Body of pancreas (tissue), 4 donors: ENCODE measurements around the gene ECE2. TPM values are rescaled to one million over a fixed set of nuclear protein-coding genes. Genes with fewer than 3 reads are reported as not detected.

Source experiments
- ATAC-seq: fragments of 150-250 bp; one replicate; pipeline ENCODE4 v1.9.1; 2016
- DNase-seq, 4 donors: peaks; one replicate each; pipeline ENCODE4 v3.0.0-alpha.2; 2019
- H3K27ac ChIP-seq, 4 donors: fragments of 200-600 bp; sonication (generic); 1 replicate in 3 of 4; 2 replicates in 1 of 4; pipeline versions ENCODE4 v1.5.1 to v1.6.1; 2016 to 2019; ENCODE audit warnings: mild to moderate bottlenecking in 1 of 4, mixed read lengths in 1 of 4, moderate library complexity in 1 of 4
- H3K27me3 ChIP-seq, 2 donors: fragments of 200-600 bp; sonication (generic); one replicate each; pipeline ENCODE4 v1.6.0; 2016; ENCODE audit warnings: mild to moderate bottlenecking in 1 of 2
- H3K36me3 ChIP-seq, 2 donors: fragments of 200-600 bp; sonication (generic); replicated peaks in 1 of 2; 2 replicates each; pipeline ENCODE4 v1.5.1; 2016; ENCODE audit warnings: low read depth in 2 of 2; ENCODE audit not compliant: insufficient read depth in 1 of 2
- H3K4me1 ChIP-seq: fragments of 200-600 bp; sonication (generic); one replicate; pipeline ENCODE4 v1.6.0; 2016
- H3K4me3 ChIP-seq, 2 donors: fragments of 200-600 bp; sonication (generic); 1 replicate in 1 of 2; 2 replicates in 1 of 2; pipeline ENCODE4 v1.5.1; 2016 to 2019
- H3K9me3 ChIP-seq, 3 donors: fragments of 200-600 bp; sonication (generic); 1 replicate in 2 of 3; 2 replicates in 1 of 3; pipeline ENCODE4 v1.5.1; 2016
- POLR2A ChIP-seq, 3 donors: fragments of 450-650 bp; IDR thresholded peaks; one replicate each; pipeline ENCODE4 v1.6.1; 2016; ENCODE audit warnings: antibody characterized with exemption in 3 of 3, mild to moderate bottlenecking in 2 of 3
- WGBS, 2 donors: methylation state at CpG; one replicate each; pipeline ENCODE4 v1.1.5; 2017; 5-methylcytosine and 5-hydroxymethylcytosine counted together
- intact Hi-C: fragments of 100-400 bp; cut with DNase I; formaldehyde crosslinking; loops from one replicate; pipeline ENCODE4 v1.15.1; 2023
- total RNA-seq, 2 donors: library from RNA; depleted of rRNA; stranded (reverse); fragments of >200 nt; gene quantifications; one replicate each; pipeline ENCODE4 v1.1.0, GENCODE V29; 2016
- TF ChIP-seq, protein P1 (sequence below), 7 experiments: fragments of 450-650 bp in 4 of 7; fragments of 200-600 bp in 3 of 7; sonication (generic) in 3 of 7; IDR thresholded peaks; one replicate each; pipeline ENCODE4 v1.5.1; 2016 to 2019; ENCODE audit warnings: antibody characterized with exemption in 7 of 7

Gene ECE2
- total RNA-seq, 2 donors from 2014 or later: 11.7 to 18.8 TPM

- Histone ChIP-seq H3K4me1 (peaks cover 25% of the 10 kb centered on the region), H3K36me3 (no peaks in the 10 kb centered on the region), H3K27me3 (no peaks in the 10 kb centered on the region), H3K27ac (no peak overlapping the region), H3K4me3 (peak overlapping the region in 1 of 2 donors; percentile 31), H3K9me3 (no peaks in the 10 kb centered on the region)
- WGBS, 2 donors: 0 to 1% methylated on average over 2 to 54 of the region's 61 CpGs
- peak; percentile 41 to 63 (median 53) for DNase-seq
- peak; percentile 40 for ATAC-seq
- no peak for TF ChIP-seq POLR2A (IDR thresholded peaks at IDR 0.05)
- intact Hi-C loops: no loop called here
Measured at GRCh38 chr3:184230081-184230602, 45.7 kb upstream of the ECE2 start.

- H3K4me3 ChIP-seq: no peak overlapping the region
- H3K4me1 ChIP-seq: peaks cover 25% of the 10 kb centered on the region
- H3K27me3 ChIP-seq: no peaks in the 10 kb centered on the region
Measured at GRCh38 chr3:184230603-184231528, 45.0 kb upstream of the ECE2 start.

DNA sequence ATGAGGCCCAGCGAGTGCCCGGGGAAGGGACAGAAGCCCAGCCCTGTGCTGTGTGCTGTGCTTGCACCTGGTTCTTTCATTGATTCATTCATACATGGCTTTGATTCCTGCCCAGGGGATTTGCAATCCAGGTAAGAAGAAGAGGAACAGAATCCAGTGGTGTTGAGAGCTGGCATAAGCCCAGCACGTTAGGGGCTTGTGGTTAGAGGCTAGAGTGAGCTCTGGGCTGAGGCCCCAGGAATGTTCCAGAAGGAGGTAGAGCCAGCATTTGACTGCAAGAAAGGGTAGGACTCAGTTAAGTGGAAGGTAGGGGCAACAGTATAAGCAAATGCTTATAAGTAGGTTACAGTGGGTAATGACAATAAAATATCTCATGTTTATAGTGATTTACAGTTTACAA lies 44.2 kb upstream of the ECE2 start:
- Histone ChIP-seq H3K27me3 (no peaks in the 10 kb centered on the region), H3K4me1 (peaks cover 25% of the 10 kb centered on the region), H3K27ac (no peak overlapping the region), H3K4me3 (no peak overlapping the region), H3K9me3 (no peaks in the 10 kb centered on the region), H3K36me3 (no peaks in the 10 kb centered on the region)
- WGBS, 2 donors: 69 to 80% methylated on average over 3 of the region's 3 CpGs
- DNase-seq: no peak
- intact Hi-C loops: no loop called here
- ATAC-seq: no peak
- TF ChIP-seq POLR2A (IDR thresholded peaks at IDR 0.05): no peak
- TF ChIP-seq, protein P1, sequence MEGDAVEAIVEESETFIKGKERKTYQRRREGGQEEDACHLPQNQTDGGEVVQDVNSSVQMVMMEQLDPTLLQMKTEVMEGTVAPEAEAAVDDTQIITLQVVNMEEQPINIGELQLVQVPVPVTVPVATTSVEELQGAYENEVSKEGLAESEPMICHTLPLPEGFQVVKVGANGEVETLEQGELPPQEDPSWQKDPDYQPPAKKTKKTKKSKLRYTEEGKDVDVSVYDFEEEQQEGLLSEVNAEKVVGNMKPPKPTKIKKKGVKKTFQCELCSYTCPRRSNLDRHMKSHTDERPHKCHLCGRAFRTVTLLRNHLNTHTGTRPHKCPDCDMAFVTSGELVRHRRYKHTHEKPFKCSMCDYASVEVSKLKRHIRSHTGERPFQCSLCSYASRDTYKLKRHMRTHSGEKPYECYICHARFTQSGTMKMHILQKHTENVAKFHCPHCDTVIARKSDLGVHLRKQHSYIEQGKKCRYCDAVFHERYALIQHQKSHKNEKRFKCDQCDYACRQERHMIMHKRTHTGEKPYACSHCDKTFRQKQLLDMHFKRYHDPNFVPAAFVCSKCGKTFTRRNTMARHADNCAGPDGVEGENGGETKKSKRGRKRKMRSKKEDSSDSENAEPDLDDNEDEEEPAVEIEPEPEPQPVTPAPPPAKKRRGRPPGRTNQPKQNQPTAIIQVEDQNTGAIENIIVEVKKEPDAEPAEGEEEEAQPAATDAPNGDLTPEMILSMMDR (IDR thresholded peaks at IDR 0.05): no peak

More at GRCh38 chr3:184230603-184231528, 45.0 kb upstream of the ECE2 start:
- Histone ChIP-seq H3K9me3 (no peaks in the 10 kb centered on the region), H3K27ac (no peak overlapping the region), H3K36me3 (no peaks in the 10 kb centered on the region)
- intact Hi-C loops: no loop called here
- DNase-seq: peak in 3 of 4 donors; percentile 53 to 57 (median 56)
- whole genome bisulfite sequencing, 2 donors: 12 to 44% methylated on average over 15 to 65 of the region's 79 CpGs
- TF ChIP-seq, protein P1 (IDR thresholded peaks at IDR 0.05): no peak
- TF ChIP-seq POLR2A (IDR thresholded peaks at IDR 0.05): no peak
- peak; percentile 45 for ATAC-seq

DNA sequence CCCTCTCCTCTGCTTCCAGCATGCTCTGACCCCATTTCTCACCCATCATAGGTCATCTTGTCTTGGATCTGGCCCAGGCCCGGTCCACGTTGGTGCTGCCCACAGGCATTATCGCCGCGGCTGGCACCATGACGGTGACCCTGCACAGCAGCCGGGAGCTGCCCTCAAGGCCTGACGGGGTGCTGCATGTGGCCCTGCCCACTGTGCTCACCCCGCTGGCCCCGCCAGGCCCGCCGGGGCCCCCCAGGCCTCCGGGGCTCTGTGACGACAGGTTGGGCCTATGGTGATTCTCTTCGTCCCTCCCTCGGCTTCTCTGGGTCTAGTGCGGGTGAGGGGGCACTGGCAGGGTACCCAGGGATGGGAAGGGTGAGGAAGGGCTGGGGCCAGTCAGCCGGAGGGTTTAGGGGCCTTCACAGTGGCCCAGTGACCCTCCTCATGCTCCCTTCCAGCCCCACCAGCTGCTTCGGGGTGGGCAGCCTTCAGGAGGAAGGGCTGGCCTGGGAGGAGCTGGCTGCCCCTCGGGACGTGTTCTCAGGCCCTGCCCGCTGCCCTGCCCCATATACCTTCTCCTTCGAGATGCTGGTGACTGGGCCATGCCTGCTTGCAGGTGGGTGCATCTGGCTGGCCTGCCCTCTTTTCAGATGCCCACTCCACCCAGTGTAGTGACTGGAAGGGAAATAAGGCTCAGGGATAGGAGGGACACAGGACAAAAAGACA lies 42.5 kb upstream of the ECE2 start:
- no peak overlapping the region for H3K27ac ChIP-seq
- no peak for DNase-seq
- peaks cover 25% of the 10 kb centered on the region for H3K4me1 ChIP-seq
- intact Hi-C loops: no loop called here
- H3K9me3 ChIP-seq: no peaks in the 10 kb centered on the region
- ATAC-seq: no peak
- no peaks in the 10 kb centered on the region for H3K27me3 ChIP-seq
- no peak for TF ChIP-seq POLR2A (IDR thresholded peaks at IDR 0.05)
- TF ChIP-seq, protein P1 (IDR thresholded peaks at IDR 0.05): no peak
- 89% methylated on average over 19 to 22 of the region's 23 CpGs for WGBS, 2 donors
- H3K36me3 ChIP-seq: no peaks in the 10 kb centered on the region
- H3K4me3 ChIP-seq: no peak overlapping the region

DNA sequence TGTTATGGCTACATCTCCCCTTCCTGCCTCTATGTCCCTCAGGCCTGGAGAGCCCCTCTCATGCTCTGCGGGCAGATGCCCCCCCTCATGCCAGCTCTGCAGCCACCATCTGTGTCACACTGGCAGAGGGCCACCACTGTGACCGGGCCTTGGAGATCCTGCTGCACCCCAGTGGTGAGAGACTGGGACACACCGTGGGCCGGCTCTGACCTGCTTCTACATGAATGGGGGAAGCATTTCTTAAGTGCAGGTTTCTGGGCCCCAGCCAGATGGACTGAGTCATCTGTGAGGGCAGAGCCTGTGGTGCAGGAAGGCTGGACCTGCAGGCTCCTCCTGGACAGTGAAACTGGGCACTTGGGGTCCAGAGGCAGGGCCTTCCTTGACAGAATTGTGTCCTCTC lies 41.6 kb upstream of the ECE2 start:
- TF ChIP-seq, protein P1 (IDR thresholded peaks at IDR 0.05): peak in 2 of 7 experiments; percentile 20 to 40
- TF ChIP-seq POLR2A (IDR thresholded peaks at IDR 0.05): no peak
- intact Hi-C loops: no loop called here
- ATAC-seq: peak; percentile 10

More for the DNA sequence above, 41.6 kb upstream of the ECE2 start:
- Histone ChIP-seq H3K27ac (no peak overlapping the region), H3K36me3 (no peaks in the 10 kb centered on the region), H3K9me3 (no peaks in the 10 kb centered on the region), H3K4me1 (peaks cover 19% of the 10 kb centered on the region), H3K4me3 (no peak overlapping the region), H3K27me3 (no peaks in the 10 kb centered on the region)
- DNase-seq: peak; percentile 49 to 89 (median 78)
- WGBS, 2 donors: 10 to 15% methylated on average over 4 of the region's 4 CpGs
